GM12874 (cell line): Measurements from ENCODE around the gene REXO5.

Experiments used
- TF ChIP-seq, protein P1 (sequence below): IDR thresholded peaks from 2 replicates; pipeline ENCODE4 v1.5.1; 2011; ENCODE audit warnings: low read depth, mild to moderate bottlenecking, control low read depth, low read length, moderate library complexity; ENCODE audit not compliant: insufficient read depth

REXO5 gene

DNA sequence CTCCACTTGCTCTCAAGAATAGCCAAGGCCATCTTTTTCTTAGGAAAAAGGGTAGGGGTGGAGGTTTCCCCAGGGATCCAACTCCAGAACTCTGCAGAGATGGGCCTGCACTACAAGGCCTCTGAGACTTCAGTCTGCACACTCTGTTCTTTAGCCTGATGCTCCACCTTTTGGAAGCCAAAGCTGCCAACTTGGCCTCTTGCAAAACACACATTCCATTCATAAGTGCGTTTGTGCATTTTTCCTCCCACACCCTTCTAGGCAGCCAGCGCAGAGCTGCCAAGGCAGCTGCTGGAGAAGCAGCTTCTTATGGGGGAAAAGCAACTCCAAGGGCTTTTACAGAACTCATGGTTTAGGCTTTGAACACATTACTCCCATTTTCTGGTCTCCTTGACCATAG, 45.3 kb downstream of the REXO5 start:
- TF ChIP-seq, protein P1, sequence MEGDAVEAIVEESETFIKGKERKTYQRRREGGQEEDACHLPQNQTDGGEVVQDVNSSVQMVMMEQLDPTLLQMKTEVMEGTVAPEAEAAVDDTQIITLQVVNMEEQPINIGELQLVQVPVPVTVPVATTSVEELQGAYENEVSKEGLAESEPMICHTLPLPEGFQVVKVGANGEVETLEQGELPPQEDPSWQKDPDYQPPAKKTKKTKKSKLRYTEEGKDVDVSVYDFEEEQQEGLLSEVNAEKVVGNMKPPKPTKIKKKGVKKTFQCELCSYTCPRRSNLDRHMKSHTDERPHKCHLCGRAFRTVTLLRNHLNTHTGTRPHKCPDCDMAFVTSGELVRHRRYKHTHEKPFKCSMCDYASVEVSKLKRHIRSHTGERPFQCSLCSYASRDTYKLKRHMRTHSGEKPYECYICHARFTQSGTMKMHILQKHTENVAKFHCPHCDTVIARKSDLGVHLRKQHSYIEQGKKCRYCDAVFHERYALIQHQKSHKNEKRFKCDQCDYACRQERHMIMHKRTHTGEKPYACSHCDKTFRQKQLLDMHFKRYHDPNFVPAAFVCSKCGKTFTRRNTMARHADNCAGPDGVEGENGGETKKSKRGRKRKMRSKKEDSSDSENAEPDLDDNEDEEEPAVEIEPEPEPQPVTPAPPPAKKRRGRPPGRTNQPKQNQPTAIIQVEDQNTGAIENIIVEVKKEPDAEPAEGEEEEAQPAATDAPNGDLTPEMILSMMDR = no peak

GRCh38 chr16:20853143-20853542, 46.8 kb downstream of the REXO5 start:
- TF ChIP-seq, protein P1 = no peak

- TF ChIP-seq, protein P1 = no peak
Observed at GRCh38 chr16:20853981-20854620, 47.8 kb downstream of the REXO5 start.

- TF ChIP-seq, protein P1 = no peak
Observed at GRCh38 chr16:20854963-20855362, 48.6 kb downstream of the REXO5 start.

DNA sequence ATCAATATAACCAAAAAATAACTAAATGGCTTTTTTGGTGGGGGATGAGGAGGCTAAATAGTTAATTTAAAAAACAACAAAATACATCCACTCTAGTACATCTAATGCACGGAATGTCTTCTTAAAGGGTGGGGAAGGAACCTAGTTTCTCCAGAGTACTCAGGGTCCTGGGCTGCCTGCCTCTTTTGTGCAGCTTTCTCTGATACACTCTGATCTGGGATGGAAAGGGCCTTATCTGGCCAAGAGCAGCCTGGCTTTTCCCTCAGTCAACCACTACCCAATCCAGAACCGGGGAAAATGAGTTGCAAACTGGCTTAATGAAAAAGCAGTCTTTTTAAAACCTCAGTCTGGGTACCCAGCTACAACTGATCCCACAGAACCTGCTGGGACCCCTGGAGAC, 51.0 kb downstream of the REXO5 start:
- TF ChIP-seq, protein P1 = no peak

GRCh38 chr16:20859229-20859628, 52.9 kb downstream of the REXO5 start:
- TF ChIP-seq, protein P1 = no peak

GRCh38 chr16:20859699-20860098, 53.4 kb downstream of the REXO5 start:
- TF ChIP-seq, protein P1 = no peak
